Tibial nerve (tissue), 4 donors: ENCODE data around the gene ADRM1.

ENCODE experiments used
- CTCF ChIP-seq, 5 experiments: fragments of 200-600 bp in 3 of 5; fragments of 450-650 bp in 2 of 5; sonication (generic) in 3 of 5; IDR thresholded peaks; one replicate each; pipeline ENCODE4 v1.5.1; 2016 to 2019; ENCODE audit warnings: antibody characterized with exemption in 5 of 5, mild to moderate bottlenecking in 3 of 5, moderate library complexity in 2 of 5
- EP300 ChIP-seq, 2 donors: sonication (generic); formaldehyde crosslinking; IDR thresholded peaks; one replicate each; pipeline ENCODE4 v1.6.1; 2017; ENCODE audit warnings: antibody characterized with exemption in 2 of 2, mild to moderate bottlenecking in 1 of 2
- POLR2A ChIP-seq, 2 donors: fragments of 450-650 bp; IDR thresholded peaks; one replicate each; pipeline ENCODE4 v1.6.1; 2017; ENCODE audit warnings: antibody characterized with exemption in 2 of 2, mild to moderate bottlenecking in 2 of 2, moderate library complexity in 2 of 2

DNA sequence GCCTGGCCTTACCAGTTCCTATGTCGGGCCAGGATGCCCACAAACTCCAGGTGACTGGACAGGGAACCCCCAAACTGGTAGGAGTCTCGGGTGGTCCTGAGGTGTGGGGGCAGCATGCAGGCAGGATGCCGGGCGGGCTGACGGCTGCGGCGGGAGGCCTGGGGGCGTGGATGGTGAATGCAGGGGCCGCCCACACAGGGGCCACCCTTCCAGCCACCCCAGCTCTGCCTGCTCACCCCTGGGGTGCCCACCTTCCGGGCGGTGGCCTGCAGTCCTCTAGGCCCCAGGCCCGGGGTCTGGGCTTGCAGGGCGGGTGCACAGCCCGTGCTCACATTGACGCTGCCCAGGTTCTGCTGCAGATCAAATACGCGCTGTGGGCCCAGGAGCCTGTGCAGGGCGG is 8.4 kb downstream of the ADRM1 start:
- TF ChIP-seq CTCF (IDR thresholded peaks at IDR 0.05) (no peak), POLR2A (IDR thresholded peaks at IDR 0.05) (no peak), EP300 (IDR thresholded peaks at IDR 0.05) (no peak)
